ENCODE results near the gene LEF1.

LEF1 gene

GRCh38 chr4:108003982-108004515 is 164.7 kb downstream of the LEF1 start:
- no peak for DNase-seq (ENCODE audit: low read depth in 2 of 3, low spot score in 2 of 3)

DNA sequence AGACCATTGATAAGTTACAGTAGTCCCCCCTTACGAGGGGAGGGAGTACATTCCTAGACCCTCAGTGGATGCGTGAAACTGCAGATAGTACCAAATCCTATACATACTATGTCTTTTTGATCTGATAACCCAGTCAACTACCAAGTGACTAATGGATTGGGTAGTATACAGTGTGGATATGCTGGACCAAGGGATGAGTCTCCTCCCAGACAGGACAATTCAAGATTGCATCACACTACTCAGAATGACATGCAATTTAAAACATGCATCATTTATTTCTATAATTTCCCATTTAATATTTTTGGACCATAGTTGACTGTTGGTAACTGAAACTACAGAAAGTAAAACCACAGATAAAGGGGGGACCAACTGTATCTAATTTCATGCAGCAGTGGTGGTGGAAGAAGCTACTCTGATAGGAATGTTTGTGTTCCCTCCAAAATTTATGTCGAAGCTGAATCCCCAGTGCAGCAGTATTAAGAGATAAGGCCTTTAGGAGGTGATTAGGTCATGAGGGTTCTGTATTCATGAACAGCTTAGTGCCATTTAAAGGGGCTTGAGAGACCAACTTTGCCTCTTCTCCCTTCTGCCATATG is 167.1 kb downstream of the LEF1 start:
- no peak for DNase-seq (ENCODE audit: low read depth in 2 of 3, low spot score in 2 of 3)

- DNase-seq (ENCODE audit: low read depth in 2 of 3, low spot score in 2 of 3): no peak
Observed at GRCh38 chr4:107999932-108000539, 168.7 kb downstream of the LEF1 start.

DNA sequence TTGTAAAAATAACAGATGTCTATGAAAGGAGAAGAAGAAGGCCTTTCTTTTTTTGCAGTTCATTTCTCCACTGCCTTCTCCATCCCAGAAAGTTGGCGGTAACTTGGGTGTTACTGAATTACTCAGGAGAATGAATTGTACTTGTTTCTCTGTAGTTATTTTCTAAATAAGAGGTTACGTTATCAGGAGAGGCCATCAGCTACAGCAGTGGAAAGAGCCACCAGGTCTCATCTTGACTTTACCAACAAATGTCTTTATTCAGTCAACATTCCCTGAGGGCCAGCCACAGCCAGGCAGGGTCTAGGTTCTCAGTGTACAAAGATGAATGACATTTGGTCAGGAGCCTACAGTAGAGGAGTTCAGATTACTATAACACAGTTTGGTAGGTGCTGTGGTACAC is 170.9 kb downstream of the LEF1 start:
- DNase-seq (ENCODE audit: low read depth in 2 of 3, low spot score in 2 of 3): no peak

Data from activated CD8-positive, alpha-beta memory T cell treated with anti-CD3 and anti-CD28 coated beads for 48 hours (primary cell).